ENCODE measurements around the gene RCN2. TPM values are rescaled to one million over a fixed set of nuclear protein-coding genes. Genes with fewer than 3 reads are reported as not detected.

Gene RCN2
- total RNA-seq: 95.2 TPM

GRCh38 chr15:76931397-76932134 lies at the start of gene RCN2:
RCN2 (plus strand) TSS chr15:76931749; CDS start chr15:76931842, 93 bp downstream.

GRCh38 chr15:76905013-76905839 lies 26.3 kb upstream of the RCN2 start, which contains the start of gene SCAPER:
SCAPER (minus strand) TSS chr15:76905340; CDS start chr15:76883817, 21,523 bp downstream.

GRCh38 chr15:76994971-76995945 lies 63.7 kb downstream of the RCN2 start, which contains the start of gene PSTPIP1:
PSTPIP1 (plus strand) TSS chr15:76995126; CDS start chr15:76995574, 448 bp downstream.

Small RNA genes within 50 kb of the gene (small RNA-seq; reads per million reads assigned to genes)
- not detected for gene RN7SL278P (ENCODE audit: low replicate concordance)

Other genes with a start within 250 kb of the RCN2 start
- gene SCAPER, start 26.4 kb upstream of the RCN2 start, total RNA-seq: 58.7 TPM
- 14.6 TPM for gene PSTPIP1, start 63.4 kb downstream of the RCN2 start, total RNA-seq
- gene TSPAN3, start 139.4 kb downstream of the RCN2 start, total RNA-seq: 430 TPM

Data from metanephros (tissue), 2 donors.